A673 (cell line): ENCODE measurements around the gene GYG1. TPM values are rescaled to one million over a fixed set of nuclear protein-coding genes. Genes with fewer than 3 reads are reported as not detected.

ENCODE experiments used
- BruUV-seq: library from RNA; stranded (reverse); fragments of 400-500 nt; replicated peaks from 2 replicates; lab custom pipeline; 2021; lab: Mats Ljungman, UMichigan
- CTCF ChIA-PET: fragments of 300-600 bp; sonication (Branson Sonifier 250); formaldehyde crosslinking; loops from one replicate; lab custom pipeline; 2022; ENCODE audit warnings: antibody characterized with exemption; lab: Charles Lee
- POLR2A ChIA-PET: fragments of 300-600 bp; sonication (Branson Sonifier 250); formaldehyde crosslinking; loops from one replicate; lab custom pipeline; 2022; ENCODE audit warnings: antibody characterized with exemption; ENCODE audit not compliant: low non-redundant PET; lab: Charles Lee
- DNase-seq: peaks from one replicate; pipeline ENCODE4 v3.0.0-alpha.2; 2015; ENCODE audit warnings: low spot score
- H3K27ac ChIP-seq: fragments of 200-600 bp; sonication (generic); 2 replicates; pipeline ENCODE4 v1.5.1; 2016; ENCODE audit warnings: mixed run types, low read depth, mild to moderate bottlenecking, mixed read lengths, antibody characterized with exemption, low read length; ENCODE audit not compliant: poor library complexity, severe bottlenecking
- H3K27me3 ChIP-seq: fragments of 200-600 bp; sonication (generic); replicated peaks from 2 replicates; pipeline ENCODE4 v1.6.1; 2017; ENCODE audit warnings: mixed run types, low read depth, mild to moderate bottlenecking, mixed read lengths, antibody characterized with exemption, low read length; ENCODE audit not compliant: insufficient read depth, poor library complexity
- H3K36me3 ChIP-seq: fragments of 200-600 bp; sonication (generic); 2 replicates; pipeline ENCODE4 v1.6.1; 2016; ENCODE audit warnings: mixed run types, mild to moderate bottlenecking, mixed read lengths, antibody characterized with exemption, low read length; ENCODE audit not compliant: insufficient read depth, poor library complexity, severe bottlenecking
- H3K4me1 ChIP-seq: fragments of 200-600 bp; sonication (generic); 2 replicates; pipeline ENCODE4 v1.6.1; 2017; ENCODE audit warnings: mixed run types, mild to moderate bottlenecking, mixed read lengths, antibody characterized with exemption, low read length; ENCODE audit not compliant: insufficient read depth, poor library complexity, severe bottlenecking
- H3K4me3 ChIP-seq: fragments of 200-600 bp; sonication (generic); 2 replicates; pipeline ENCODE4 v1.5.1; 2016; ENCODE audit warnings: low read depth, mixed run types, mild to moderate bottlenecking, mixed read lengths, low read length; ENCODE audit not compliant: poor library complexity, severe bottlenecking
- H3K9me3 ChIP-seq: fragments of 200-600 bp; sonication (generic); 2 replicates; pipeline ENCODE4 v1.6.1; 2016; ENCODE audit warnings: mixed run types, low read depth, mild to moderate bottlenecking, mixed read lengths, antibody characterized with exemption, low read length; ENCODE audit not compliant: poor library complexity, severe bottlenecking
- EZH2 ChIP-seq: fragments of 200-600 bp; sonication (generic); IDR thresholded peaks from 2 replicates; pipeline ENCODE4 v1.6.1; 2017; ENCODE audit warnings: borderline replicate concordance, low read depth, mild to moderate bottlenecking, mixed read lengths, antibody characterized with exemption, low read length; ENCODE audit not compliant: poor library complexity, severe bottlenecking
- intact Hi-C: fragments of 100-400 bp; cut with micrococcal nuclease; formaldehyde crosslinking; loops from one replicate; pipeline ENCODE4 v1.10.0; 2022; ENCODE audit not compliant: unreplicated experiment
- total RNA-seq: library from RNA; stranded (reverse); gene quantifications from 2 replicates; pipeline ENCODE4 v1.2.3, GENCODE V29; 2021
- TF ChIP-seq, protein P1 (sequence below): fragments of 300-800, 200-600 bp; sonication (generic); conservative IDR thresholded peaks from 2 replicates; pipeline ENCODE4 v1.5.1; 2017; ENCODE audit warnings: low read depth, mild to moderate bottlenecking, antibody characterized with exemption, low read length, moderate library complexity, mixed read lengths

GYG1 gene
- total RNA-seq, 1 experiment from 2014 or later = 5.1 TPM

DNA sequence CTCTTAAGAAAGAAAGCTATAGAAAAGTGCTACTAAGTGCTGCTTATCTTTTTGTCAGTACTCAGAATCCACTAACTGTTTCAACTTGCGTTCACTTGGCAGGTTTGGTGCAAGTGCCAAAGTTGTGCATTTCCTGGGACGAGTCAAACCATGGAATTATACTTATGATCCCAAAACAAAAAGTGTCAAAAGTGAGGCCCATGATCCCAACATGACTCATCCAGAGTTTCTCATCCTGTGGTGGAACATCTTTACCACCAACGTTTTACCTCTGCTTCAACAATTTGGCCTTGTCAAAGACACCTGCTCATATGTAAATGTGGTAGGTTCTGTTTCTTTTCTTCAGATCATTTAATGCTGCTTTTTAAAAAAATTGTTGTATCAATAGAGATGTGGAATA, 32.6 kb downstream of the GYG1 start:
- Histone ChIP-seq H3K27ac (no peak overlapping the region), H3K27me3 (no peaks in the 10 kb centered on the region), H3K4me1 (peaks cover 12% of the 10 kb centered on the region), H3K9me3 (peaks cover 6% of the 10 kb centered on the region), H3K4me3 (no peak overlapping the region), H3K36me3 (no peaks in the 10 kb centered on the region)
- ChIA-PET POLR2A (no interaction called here), CTCF (no interaction called here)
- DNase-seq = no peak
- no TSS peak for BruUV-seq
- intact Hi-C loops = no loop called here
- TF ChIP-seq EZH2 = no peak
- TF ChIP-seq, protein P1, sequence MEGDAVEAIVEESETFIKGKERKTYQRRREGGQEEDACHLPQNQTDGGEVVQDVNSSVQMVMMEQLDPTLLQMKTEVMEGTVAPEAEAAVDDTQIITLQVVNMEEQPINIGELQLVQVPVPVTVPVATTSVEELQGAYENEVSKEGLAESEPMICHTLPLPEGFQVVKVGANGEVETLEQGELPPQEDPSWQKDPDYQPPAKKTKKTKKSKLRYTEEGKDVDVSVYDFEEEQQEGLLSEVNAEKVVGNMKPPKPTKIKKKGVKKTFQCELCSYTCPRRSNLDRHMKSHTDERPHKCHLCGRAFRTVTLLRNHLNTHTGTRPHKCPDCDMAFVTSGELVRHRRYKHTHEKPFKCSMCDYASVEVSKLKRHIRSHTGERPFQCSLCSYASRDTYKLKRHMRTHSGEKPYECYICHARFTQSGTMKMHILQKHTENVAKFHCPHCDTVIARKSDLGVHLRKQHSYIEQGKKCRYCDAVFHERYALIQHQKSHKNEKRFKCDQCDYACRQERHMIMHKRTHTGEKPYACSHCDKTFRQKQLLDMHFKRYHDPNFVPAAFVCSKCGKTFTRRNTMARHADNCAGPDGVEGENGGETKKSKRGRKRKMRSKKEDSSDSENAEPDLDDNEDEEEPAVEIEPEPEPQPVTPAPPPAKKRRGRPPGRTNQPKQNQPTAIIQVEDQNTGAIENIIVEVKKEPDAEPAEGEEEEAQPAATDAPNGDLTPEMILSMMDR = no peak

- Histone ChIP-seq H3K27ac (no peak overlapping the region), H3K36me3 (peaks cover 7% of the 10 kb centered on the region), H3K27me3 (no peaks in the 10 kb centered on the region), H3K4me1 (peaks cover 12% of the 10 kb centered on the region), H3K9me3 (peaks cover 6% of the 10 kb centered on the region), H3K4me3 (no peak overlapping the region)
- intact Hi-C loops = no loop called here
- CTCF ChIA-PET = no interaction called here
- no TSS peak for BruUV-seq
- DNase-seq = peak; percentile 33
- TF ChIP-seq, protein P1 = no peak
- TF ChIP-seq EZH2 = no peak
- POLR2A ChIA-PET = no interaction called here
Measured at GRCh38 chr3:149026718-149027117, 35.4 kb downstream of the GYG1 start.

GRCh38 chr3:149031096-149031495, 39.8 kb downstream of the GYG1 start:
- ChIA-PET CTCF (no interaction called here), POLR2A (no interaction called here)
- Histone ChIP-seq H3K27ac (no peak overlapping the region), H3K36me3 (peaks cover 25% of the 10 kb centered on the region), H3K4me1 (peaks cover 12% of the 10 kb centered on the region), H3K4me3 (no peak overlapping the region), H3K9me3 (no peaks in the 10 kb centered on the region), H3K27me3 (no peaks in the 10 kb centered on the region)
- no TSS peak for BruUV-seq
- TF ChIP-seq EZH2 = no peak
- TF ChIP-seq, protein P1 = no peak
- intact Hi-C loops = no loop called here
- no peak for DNase-seq
